Stomach (tissue), 4 donors: ENCODE data around the gene RBSN.

ENCODE experiments used
- CTCF ChIP-seq, 7 experiments: fragments of 450-650 bp in 4 of 7; fragments of 200-600 bp in 3 of 7; sonication (generic) in 3 of 7; IDR thresholded peaks; one replicate each; pipeline ENCODE4 v1.5.1; 2016 to 2019; ENCODE audit warnings: antibody characterized with exemption in 7 of 7, control low read depth in 2 of 7, mild to moderate bottlenecking in 1 of 7
- EP300 ChIP-seq: sonication (generic); formaldehyde crosslinking; IDR thresholded peaks from one replicate; pipeline ENCODE4 v1.6.1; 2017; ENCODE audit warnings: antibody characterized with exemption
- POLR2AphosphoS5 ChIP-seq, 3 donors: sonication (generic); formaldehyde crosslinking; IDR thresholded peaks; one replicate each; pipeline ENCODE4 v1.6.1; 2016; ENCODE audit warnings: antibody characterized with exemption in 3 of 3

GRCh38 chr3:15112011-15112410 lies 13.1 kb upstream of the RBSN start:
- TF ChIP-seq CTCF (IDR thresholded peaks at IDR 0.05) (no peak), EP300 (no peak), POLR2AphosphoS5 (IDR thresholded peaks at IDR 0.05) (no peak)
